Astrocyte of the spinal cord (primary cell): ENCODE results near the gene KANK3.

Experiments used
- DNase-seq: peaks from one replicate; pipeline ENCODE4 v3.0.0; 2011; ENCODE audit warnings: low read depth, low spot score
- H3K4me3 ChIP-seq: 2 replicates; pipeline ENCODE4 v1.5.1; 2011; ENCODE audit warnings: low read depth, mild to moderate bottlenecking, low read length, moderate library complexity
- CTCF ChIP-seq: IDR thresholded peaks from 2 replicates; pipeline ENCODE4 v1.5.1; 2012; ENCODE audit warnings: low read depth, mild to moderate bottlenecking, low read length, inconsistent platforms
- in situ Hi-C: cut with HindIII; loops from 2 replicates; pipeline ENCODE4 v1.10.0; 2017; ENCODE audit warnings: low sequenced_read_pairs

The KANK3 gene

GRCh38 chr19:8334458-8335342, 8.4 kb downstream of the KANK3 start:
- no peak for TF ChIP-seq CTCF
- DNase-seq, result peak; percentile 51
- in situ Hi-C loops, result no loop called here
- H3K4me3 ChIP-seq, result no peak overlapping the region

GRCh38 chr19:8333767-8334457, 9.2 kb downstream of the KANK3 start:
- no peak for DNase-seq
- TF ChIP-seq CTCF, result no peak
- no peak overlapping the region for H3K4me3 ChIP-seq
- in situ Hi-C loops, result no loop called here

GRCh38 chr19:8332976-8333766, 9.9 kb downstream of the KANK3 start:
- H3K4me3 ChIP-seq, result no peak overlapping the region
- in situ Hi-C loops, result no loop called here

GRCh38 chr19:8331263-8331845, 11.7 kb downstream of the KANK3 start:
- in situ Hi-C loops, result no loop called here
- H3K4me3 ChIP-seq, result no peak overlapping the region
- no peak for DNase-seq
- TF ChIP-seq CTCF, result no peak

More at GRCh38 chr19:8332976-8333766, 9.9 kb downstream of the KANK3 start:
- DNase-seq, result no peak
- TF ChIP-seq CTCF, result no peak

- in situ Hi-C loops, result no loop called here
- no peak for TF ChIP-seq CTCF
- H3K4me3 ChIP-seq, result no peak overlapping the region
- no peak for DNase-seq
Measured at GRCh38 chr19:8329996-8330395, 13.1 kb downstream of the KANK3 start.

- in situ Hi-C loops, result no loop called here
- H3K4me3 ChIP-seq, result no peak overlapping the region
- no peak for DNase-seq
- no peak for TF ChIP-seq CTCF
Measured at GRCh38 chr19:8325454-8325853, 17.6 kb downstream of the KANK3 start.
